HepG2 (cell line): Measurements from ENCODE around the gene TMEM185B. TPM values are rescaled to one million over a fixed set of nuclear protein-coding genes. Genes with fewer than 3 reads are reported as not detected.

Experiments used
- ATAC-seq: fragments of 200-7000 bp; cut with Tn5 transposase; 3 replicates; pipeline ENCODE4 v1.9.1; 2020; ENCODE audit warnings: mild to moderate bottlenecking, moderate library complexity
- BruUV-seq: library from RNA; stranded (reverse); fragments of 400-500 nt; replicated peaks from 2 replicates; lab custom pipeline; 2021; lab: Mats Ljungman, UMichigan
- CTCF ChIA-PET: fragments of 300-600 bp; formaldehyde crosslinking; extraction: SDS; loops from one replicate; lab custom pipeline; 2021; ENCODE audit warnings: low total read pairs, inconsistent platforms, low intra/inter-chr PET ratio; lab: Yijun Ruan, JAX
- POLR2A ChIA-PET: fragments of 350-600 bp; sonication (Branson Sonifier 250); formaldehyde crosslinking; loops from one replicate; lab custom pipeline; 2020; ENCODE audit warnings: antibody characterized with exemption, inconsistent platforms; lab: Yijun Ruan, JAX
- DNase-seq: peaks from one replicate; pipeline ENCODE4 v3.0.0-alpha.2; 2015; ENCODE audit warnings: low spot score
- FAIRE-seq: peaks from 3 replicates; lab custom pipeline; 2011; peaks lifted over from hg19 to GRCh38; lab: Jason Lieb, UNC
- H2AFZ ChIP-seq: one replicate; pipeline ENCODE4 v1.6.1; 2011; ENCODE audit warnings: low read length, inconsistent platforms
- H3K27ac ChIP-seq: fragments of 300-600 bp; 3 replicates; pipeline ENCODE4 v1.8.0; 2011; ENCODE audit warnings: mixed run types, mild to moderate bottlenecking, mixed read lengths, low read length, inconsistent platforms; ENCODE audit not compliant: insufficient read depth; ENCODE audit errors: extremely low read length
- H3K27me3 ChIP-seq, 2 experiments: fragments of 200-600 bp in 1 of 2; 2 replicates in 1 of 2; 3 replicates in 1 of 2; pipeline versions ENCODE4 v1.6.0 to v1.8.0; 2011; ENCODE audit warnings: low read length in 2 of 2, mild to moderate bottlenecking in 2 of 2, moderate library complexity in 2 of 2, inconsistent platforms in 1 of 2; ENCODE audit not compliant: insufficient read depth in 2 of 2, control insufficient read depth in 1 of 2
- H3K36me3 ChIP-seq, 2 experiments: fragments of 200-600 bp in 1 of 2; replicated peaks in 1 of 2; 2 replicates in 1 of 2; 3 replicates in 1 of 2; pipeline versions ENCODE4 v1.5.1 to v1.8.0; 2011; ENCODE audit warnings: low read length in 2 of 2, inconsistent platforms in 1 of 2; ENCODE audit not compliant: insufficient read depth in 2 of 2, control insufficient read depth in 1 of 2
- H3K4me1 ChIP-seq: 2 replicates; pipeline ENCODE4 v1.5.1; 2012; ENCODE audit warnings: low read length, inconsistent platforms; ENCODE audit not compliant: insufficient read depth
- H3K4me2 ChIP-seq: 2 replicates; pipeline ENCODE4 v1.6.0; 2011; ENCODE audit warnings: low read depth, low read length, inconsistent platforms
- H3K4me3 ChIP-seq, 3 experiments: fragments of 200-600 bp in 1 of 3; sonication (generic), shearing (Covaris generic) in 1 of 3; replicated peaks in 1 of 3; 2 replicates each; pipeline ENCODE4 v1.5.1; 2011 to 2016; ENCODE audit warnings: low read length in 3 of 3, inconsistent platforms in 2 of 3, low read depth in 2 of 3, mild to moderate bottlenecking in 2 of 3, control low read depth in 1 of 3, mixed read lengths in 1 of 3; ENCODE audit not compliant: insufficient read depth in 1 of 3
- H3K79me2 ChIP-seq: one replicate; pipeline ENCODE4 v1.6.1; 2011; ENCODE audit warnings: low read length, inconsistent platforms; ENCODE audit not compliant: insufficient read depth
- H3K9ac ChIP-seq: 2 replicates; pipeline ENCODE4 v1.6.0; 2011; ENCODE audit warnings: mild to moderate bottlenecking, low read depth, low read length, inconsistent platforms; ENCODE audit not compliant: insufficient read depth
- H3K9me3 ChIP-seq: 2 replicates; pipeline ENCODE4 v1.5.1; 2012; ENCODE audit warnings: mild to moderate bottlenecking, low read length
- H4K20me1 ChIP-seq: 2 replicates; pipeline ENCODE4 v1.6.0; 2011; ENCODE audit warnings: inconsistent platforms, mild to moderate bottlenecking, low read length, moderate library complexity; ENCODE audit not compliant: insufficient read depth
- AGO2 ChIP-seq: fragments of 200-400 bp; formaldehyde crosslinking; optimal IDR thresholded peaks from 2 replicates; pipeline ENCODE3; 2017; ENCODE audit warnings: mild to moderate bottlenecking, low read depth, low read length, moderate library complexity
- ERF ChIP-seq: IDR thresholded peaks from 2 replicates; pipeline ENCODE4 v1.6.1; 2018; ENCODE audit warnings: missing biosample characterization, missing genetic modification reagents
- HMG20A ChIP-seq: IDR thresholded peaks from 2 replicates; pipeline ENCODE4 v1.6.1; 2016; ENCODE audit warnings: borderline replicate concordance
- NAIF1 ChIP-seq: sonication (generic); formaldehyde crosslinking; IDR thresholded peaks from 2 replicates; pipeline ENCODE4 v1.5.0; 2020; ENCODE audit warnings: mild to moderate bottlenecking, missing genetic modification reagents, borderline replicate concordance
- SOX5 ChIP-seq: IDR thresholded peaks from 2 replicates; pipeline ENCODE4 v1.6.1; 2016; ENCODE audit warnings: borderline replicate concordance
- SUZ12 ChIP-seq: fragments of 150-350 bp; IDR thresholded peaks from 2 replicates; pipeline ENCODE4 v1.6.1; 2014; ENCODE audit warnings: low read depth, low read length
- THAP11 ChIP-seq: IDR thresholded peaks from 2 replicates; pipeline ENCODE4 v1.6.1; 2016; ENCODE audit warnings: missing biosample characterization, missing genetic modification reagents
- ZKSCAN5 ChIP-seq: sonication (generic); formaldehyde crosslinking; IDR thresholded peaks from 2 replicates; pipeline ENCODE4 v1.5.1; 2020; ENCODE audit warnings: mild to moderate bottlenecking, missing genetic modification reagents
- ZNF605 ChIP-seq: sonication (generic); formaldehyde crosslinking; IDR thresholded peaks from 2 replicates; pipeline ENCODE4 v1.8.0; 2022; ENCODE audit warnings: mild to moderate bottlenecking, missing genetic modification reagents
- ZNF616 ChIP-seq: sonication (generic); formaldehyde crosslinking; IDR thresholded peaks from 2 replicates; pipeline ENCODE4 v1.5.0; 2020; ENCODE audit warnings: low read depth, mild to moderate bottlenecking, missing genetic modification reagents
- ZNF782 ChIP-seq: sonication (generic); formaldehyde crosslinking; IDR thresholded peaks from 2 replicates; pipeline ENCODE4 v1.4.0; 2020; ENCODE audit warnings: missing genetic modification reagents, mild to moderate bottlenecking, borderline replicate concordance
- ZNF878 ChIP-seq: sonication (generic); formaldehyde crosslinking; IDR thresholded peaks from 2 replicates; pipeline ENCODE4 v1.8.1; 2023; ENCODE audit warnings: mild to moderate bottlenecking, missing genetic modification reagents, moderate library complexity
- ZSCAN21 ChIP-seq: sonication (generic); formaldehyde crosslinking; IDR thresholded peaks from 2 replicates; pipeline ENCODE4 v1.8.0; 2022; ENCODE audit warnings: mild to moderate bottlenecking, missing genetic modification reagents, moderate library complexity, borderline replicate concordance
- WGBS: methylation state at CpG from one replicate; pipeline ENCODE4 v1.1.6; 2017; ENCODE audit warnings: low lambda C conversion rate; 5-methylcytosine and 5-hydroxymethylcytosine counted together
- in situ Hi-C: cut with HindIII; loops from 2 replicates; pipeline ENCODE4 v1.10.0; 2017; ENCODE audit warnings: low pct_unique_long_range_greater_than_20kb; ENCODE audit not compliant: extremely low pct_ligation_motif_present
- intact Hi-C: fragments of 100-400 bp; cut with micrococcal nuclease; formaldehyde crosslinking; loops from one replicate; pipeline ENCODE4 v1.10.0; 2022; ENCODE audit not compliant: unreplicated experiment
- polyA plus RNA-seq, 8 experiments: library from polyadenylated mRNA; depleted of rRNA in 3 of 8; stranded (reverse) in 7 of 8; unstranded in 1 of 8; fragments of >200 nt; fragmentation: Illumina TruSeq in 4 of 8; extraction: Trizol in 4 of 8; gene quantifications; 2 replicates each; pipeline versions ENCODE4 v1.2.1 to v1.2.3, GENCODE V29; 2011 to 2016; ENCODE audit warnings: low read depth in 4 of 8, missing spikeins in 1 of 8, mixed read lengths in 1 of 8; ENCODE audit not compliant: insufficient read depth in 1 of 8
- total RNA-seq, 5 experiments: library from RNA; depleted of rRNA; stranded (reverse); fragments of >200 nt; fragmentation: Illumina TruSeq; extraction: Trizol; gene quantifications; 2 replicates each; pipeline ENCODE4 v1.2.3, GENCODE V29; 2016; ENCODE audit warnings: low read depth in 1 of 5
- TF ChIP-seq, protein P1 (sequence below): sonication (generic); IDR thresholded peaks from 2 replicates; pipeline ENCODE4 v1.6.1; 2016; ENCODE audit warnings: low read depth, borderline replicate concordance
- TF ChIP-seq, protein P2 (sequence below): sonication (generic); formaldehyde crosslinking; IDR thresholded peaks from 2 replicates; pipeline ENCODE4 v1.4.0; 2020; ENCODE audit warnings: missing genetic modification reagents, low read depth, mild to moderate bottlenecking, borderline replicate concordance
- TF ChIP-seq, protein P3 (sequence below): sonication (generic); formaldehyde crosslinking; IDR thresholded peaks from 2 replicates; pipeline ENCODE4 v1.4.0; 2020; ENCODE audit warnings: missing genetic modification reagents
- TF ChIP-seq, protein P4 (sequence below): sonication (generic); formaldehyde crosslinking; IDR thresholded peaks from 2 replicates; pipeline ENCODE4 v1.5.0; 2020; ENCODE audit warnings: missing genetic modification reagents
- TF ChIP-seq, protein P5 (sequence below): sonication (generic); formaldehyde crosslinking; IDR thresholded peaks from 2 replicates; pipeline ENCODE4 v1.4.0; 2020; ENCODE audit warnings: mild to moderate bottlenecking, missing genetic modification reagents

The TMEM185B gene
- total and polyA plus RNA-seq, 2 of the 13 experiments (the other 11 are each of a cell fraction or from before 2014, with no cell fraction given), result 5.6 to 7.0 TPM

DNA sequence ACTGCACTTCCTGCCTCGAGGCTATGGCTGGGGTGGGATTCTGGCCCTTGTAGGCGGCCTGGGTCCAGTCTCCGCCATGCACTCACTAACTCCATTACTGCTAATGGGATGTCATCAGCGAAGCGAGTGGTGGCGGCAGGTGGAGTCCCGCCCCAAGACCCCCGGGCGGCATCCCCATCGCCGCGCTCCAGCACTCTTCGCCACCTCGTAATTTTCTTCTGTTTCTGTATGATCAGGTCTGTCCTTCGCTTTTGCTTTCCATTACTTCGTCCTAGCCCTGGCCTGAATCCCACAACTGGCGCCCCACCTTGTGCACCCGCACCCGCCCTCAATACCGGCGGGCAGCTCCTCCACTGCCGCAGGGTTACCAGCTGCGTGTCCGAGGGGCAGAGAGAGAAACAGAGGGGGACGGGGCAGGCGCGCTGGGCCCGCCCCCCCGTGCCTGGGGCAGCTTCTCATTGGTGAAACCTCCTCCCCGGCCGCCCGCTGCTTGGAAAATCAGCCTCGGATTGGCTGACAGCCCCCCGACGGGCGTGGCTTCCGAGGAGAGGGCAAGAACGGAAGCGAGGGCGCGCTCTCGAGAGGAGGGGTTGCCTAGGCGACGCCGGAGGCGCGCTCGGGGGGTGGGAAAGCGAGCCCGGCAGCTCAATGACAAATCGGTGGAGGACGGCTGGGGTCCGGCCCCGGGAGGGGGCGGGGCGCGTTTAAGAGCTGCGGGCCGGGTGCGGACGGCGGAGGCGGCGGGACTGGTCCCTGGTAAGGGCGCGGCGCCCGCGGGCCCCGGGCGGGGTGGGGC lies 29.2 kb upstream of the TMEM185B start, which contains the start of gene RALB:
Gene RALB, plus strand, starts transcription at position 628 of the 796 bp plus-strand sequence. CDS start 25,813 bp downstream, outside the sequence.
- intact Hi-C loops, result loop anchor here (1.0 to 10.0 kb wide), 4 partner anchors 20 to 312 kb away; no protein-coding TSS in a partner anchor
- H3K9me3 ChIP-seq, result no peaks in the 10 kb centered on the region
- peak within 1 kb of the TSS; percentile 91 for H3K4me2 ChIP-seq
- H3K4me1 ChIP-seq, result peaks cover 46% of the 10 kb centered on the region
- peak within 1 kb of the TSS; percentile 20 for H2AFZ ChIP-seq
- CTCF ChIA-PET, result interaction anchor here (0.7 to 1.9 kb wide), 2 partner anchors 37 to 61 kb away, joined by 3 to 13 read pairs; no protein-coding TSS in a partner anchor
- DNase-seq (peak; percentile 98), FAIRE-seq (peak; percentile 86), ATAC-seq (peak; percentile 91)
- in situ Hi-C loops, result no loop called here
- peak within 1 kb of the TSS; percentile 47 for H3K27ac ChIP-seq
- POLR2A ChIA-PET, result interaction anchor here (0.9 to 2.1 kb wide), 10 partner anchors 9 to 1278 kb away, joined by 3 to 22 read pairs (median 4); partner anchors contain the start of genes RNU4ATAC and TMEM185B
- peak within 1 kb of the TSS; percentile 70 for H3K9ac ChIP-seq
- H4K20me1 ChIP-seq, result no peaks in the 10 kb centered on the region
- BruUV-seq, result no TSS peak
- H3K79me2 ChIP-seq, result peaks cover 27% of the 10 kb centered on the region
- no peaks in the 10 kb centered on the region for H3K36me3 ChIP-seq
- 2% methylated on average over 35 of the region's 71 CpGs for whole genome bisulfite sequencing
- peaks cover 8 to 32% of the 10 kb centered on the region in 2 experiments; a peak in 3 of 5 replicates for H3K27me3 ChIP-seq
- H3K4me3 ChIP-seq, result peak within 1 kb of the TSS; percentile 70 to 87 (median 73)
- TF ChIP-seq THAP11 (CRISPR knock-in tag), result peak; percentile 8; the same call in 1 of the 2 replicates
- TF ChIP-seq, protein P1, sequence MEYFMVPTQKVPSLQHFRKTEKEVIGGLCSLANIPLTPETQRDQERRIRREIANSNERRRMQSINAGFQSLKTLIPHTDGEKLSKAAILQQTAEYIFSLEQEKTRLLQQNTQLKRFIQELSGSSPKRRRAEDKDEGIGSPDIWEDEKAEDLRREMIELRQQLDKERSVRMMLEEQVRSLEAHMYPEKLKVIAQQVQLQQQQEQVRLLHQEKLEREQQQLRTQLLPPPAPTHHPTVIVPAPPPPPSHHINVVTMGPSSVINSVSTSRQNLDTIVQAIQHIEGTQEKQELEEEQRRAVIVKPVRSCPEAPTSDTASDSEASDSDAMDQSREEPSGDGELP, result peak; percentile 86
- TF ChIP-seq ZNF616, result peak; percentile 65; the same call in 1 of the 2 replicates
- TF ChIP-seq ZNF878 (CRISPR knock-in tag), result no peak
- peak; percentile 60 for TF ChIP-seq ZNF605 (CRISPR knock-in tag)
- TF ChIP-seq AGO2, result no peak
- 0 out of 2 replicates have a peak, but pooled peaks have one; percentile 6 for TF ChIP-seq SOX5
- no peak for TF ChIP-seq SUZ12
- no peak for TF ChIP-seq ZKSCAN5 (CRISPR knock-in tag)
- TF ChIP-seq, protein P2, sequence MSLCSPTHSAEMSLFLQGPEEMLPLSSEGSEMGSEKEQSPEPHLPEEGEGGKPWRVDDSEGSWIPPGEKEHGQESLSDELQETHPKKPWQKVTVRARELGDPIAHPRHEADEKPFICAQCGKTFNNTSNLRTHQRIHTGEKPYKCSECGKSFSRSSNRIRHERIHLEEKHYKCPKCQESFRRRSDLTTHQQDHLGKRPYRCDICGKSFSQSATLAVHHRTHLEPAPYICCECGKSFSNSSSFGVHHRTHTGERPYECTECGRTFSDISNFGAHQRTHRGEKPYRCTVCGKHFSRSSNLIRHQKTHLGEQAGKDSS (CRISPR knock-in tag), result no peak
- TF ChIP-seq ERF, result peak; percentile 47; the same call in 1 of the 2 replicates
- TF ChIP-seq ZSCAN21 (CRISPR knock-in tag), result no peak
- TF ChIP-seq, protein P3, sequence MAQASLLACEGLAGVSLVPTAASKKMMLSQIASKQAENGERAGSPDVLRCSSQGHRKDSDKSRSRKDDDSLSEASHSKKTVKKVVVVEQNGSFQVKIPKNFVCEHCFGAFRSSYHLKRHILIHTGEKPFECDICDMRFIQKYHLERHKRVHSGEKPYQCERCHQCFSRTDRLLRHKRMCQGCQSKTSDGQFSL, result peak; percentile 15; the same call in 1 of the 2 replicates
- TF ChIP-seq NAIF1 (CRISPR knock-in tag), result no peak
- no peak for TF ChIP-seq HMG20A (CRISPR knock-in tag)
- TF ChIP-seq, protein P4, sequence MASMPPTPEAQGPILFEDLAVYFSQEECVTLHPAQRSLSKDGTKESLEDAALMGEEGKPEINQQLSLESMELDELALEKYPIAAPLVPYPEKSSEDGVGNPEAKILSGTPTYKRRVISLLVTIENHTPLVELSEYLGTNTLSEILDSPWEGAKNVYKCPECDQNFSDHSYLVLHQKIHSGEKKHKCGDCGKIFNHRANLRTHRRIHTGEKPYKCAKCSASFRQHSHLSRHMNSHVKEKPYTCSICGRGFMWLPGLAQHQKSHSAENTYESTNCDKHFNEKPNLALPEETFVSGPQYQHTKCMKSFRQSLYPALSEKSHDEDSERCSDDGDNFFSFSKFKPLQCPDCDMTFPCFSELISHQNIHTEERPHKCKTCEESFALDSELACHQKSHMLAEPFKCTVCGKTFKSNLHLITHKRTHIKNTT (CRISPR knock-in tag), result no peak
- peak; percentile 91 for TF ChIP-seq ZNF782 (CRISPR knock-in tag)
- TF ChIP-seq, protein P5, sequence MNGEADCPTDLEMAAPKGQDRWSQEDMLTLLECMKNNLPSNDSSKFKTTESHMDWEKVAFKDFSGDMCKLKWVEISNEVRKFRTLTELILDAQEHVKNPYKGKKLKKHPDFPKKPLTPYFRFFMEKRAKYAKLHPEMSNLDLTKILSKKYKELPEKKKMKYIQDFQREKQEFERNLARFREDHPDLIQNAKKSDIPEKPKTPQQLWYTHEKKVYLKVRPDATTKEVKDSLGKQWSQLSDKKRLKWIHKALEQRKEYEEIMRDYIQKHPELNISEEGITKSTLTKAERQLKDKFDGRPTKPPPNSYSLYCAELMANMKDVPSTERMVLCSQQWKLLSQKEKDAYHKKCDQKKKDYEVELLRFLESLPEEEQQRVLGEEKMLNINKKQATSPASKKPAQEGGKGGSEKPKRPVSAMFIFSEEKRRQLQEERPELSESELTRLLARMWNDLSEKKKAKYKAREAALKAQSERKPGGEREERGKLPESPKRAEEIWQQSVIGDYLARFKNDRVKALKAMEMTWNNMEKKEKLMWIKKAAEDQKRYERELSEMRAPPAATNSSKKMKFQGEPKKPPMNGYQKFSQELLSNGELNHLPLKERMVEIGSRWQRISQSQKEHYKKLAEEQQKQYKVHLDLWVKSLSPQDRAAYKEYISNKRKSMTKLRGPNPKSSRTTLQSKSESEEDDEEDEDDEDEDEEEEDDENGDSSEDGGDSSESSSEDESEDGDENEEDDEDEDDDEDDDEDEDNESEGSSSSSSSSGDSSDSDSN (CRISPR knock-in tag), result no peak; the same call in 1 of the 2 replicates
